Stimulated activated CD8-positive, alpha-beta memory T cell treated with anti-CD3 and anti-CD28 coated beads, Interleukin-15, amount 100 ng/mL, for 48 hours (primary cell): ENCODE results near the gene HACD4.
"Not testable (repeated sequence)": the region's sequence is repeated elsewhere in the genome, so short reads cannot be mapped to it uniquely, and the experiment has no call there.

Experiments used
- DNase-seq, 2 donors: peaks; one replicate each; pipeline ENCODE4 v3.0.0-alpha.2; 2020; ENCODE audit warnings: low read depth in 2 of 2

HACD4 gene

DNA sequence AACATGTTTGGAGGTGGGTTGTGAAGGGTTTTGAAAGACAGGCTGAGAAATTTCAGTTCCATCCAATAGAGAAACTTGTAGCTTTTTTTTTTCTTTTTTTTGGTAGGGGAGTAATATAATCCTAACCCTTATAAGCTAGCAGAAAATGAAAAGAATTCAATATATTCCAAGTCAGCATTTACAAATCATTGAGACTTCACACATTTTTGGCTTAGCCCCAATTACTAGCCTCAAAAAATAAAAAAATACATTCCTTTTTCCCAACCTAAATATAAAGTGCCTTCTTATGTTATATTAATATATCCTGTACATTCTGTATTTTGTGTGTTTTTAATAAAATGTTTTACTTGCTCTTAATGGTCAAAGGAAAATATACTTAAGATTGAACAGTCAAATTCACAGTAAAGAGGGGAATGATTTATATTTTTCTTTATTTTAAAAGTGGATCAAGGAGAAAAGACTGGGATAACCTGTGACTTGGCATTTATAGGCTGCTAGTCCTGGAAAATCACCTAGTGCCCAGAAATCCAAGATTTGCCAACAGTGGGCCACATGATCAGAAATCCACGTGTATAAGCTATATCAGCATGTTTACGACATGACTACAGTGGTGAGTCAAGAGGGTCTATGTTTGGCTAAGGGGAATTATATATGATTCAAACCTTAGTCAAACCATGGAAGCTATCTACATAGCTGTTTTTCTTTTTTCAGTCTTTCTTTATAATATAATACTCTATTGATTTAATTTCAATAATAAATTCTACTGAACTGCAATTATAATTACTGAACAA is 14.5 kb downstream of the HACD4 start:
- DNase-seq: no peak

DNA sequence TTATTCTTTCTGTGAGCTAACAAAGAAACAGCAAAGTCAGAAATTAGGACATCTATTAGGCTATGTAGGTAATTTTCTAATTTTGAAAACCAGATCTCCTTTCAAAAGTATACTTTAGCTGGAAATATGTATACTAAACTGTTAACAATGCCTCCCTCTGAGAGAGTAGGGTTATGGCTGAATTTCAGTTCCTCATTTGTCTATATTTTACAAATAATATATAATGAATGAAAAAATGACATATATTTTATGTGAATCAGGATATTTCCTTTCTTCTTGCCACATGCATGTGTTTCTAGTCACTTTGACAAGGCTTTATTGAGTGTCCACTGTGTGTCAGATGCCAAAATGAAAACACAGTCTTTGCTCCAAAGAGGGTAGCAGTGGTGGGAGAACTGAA is 15.4 kb downstream of the HACD4 start:
- DNase-seq: no peak

DNA sequence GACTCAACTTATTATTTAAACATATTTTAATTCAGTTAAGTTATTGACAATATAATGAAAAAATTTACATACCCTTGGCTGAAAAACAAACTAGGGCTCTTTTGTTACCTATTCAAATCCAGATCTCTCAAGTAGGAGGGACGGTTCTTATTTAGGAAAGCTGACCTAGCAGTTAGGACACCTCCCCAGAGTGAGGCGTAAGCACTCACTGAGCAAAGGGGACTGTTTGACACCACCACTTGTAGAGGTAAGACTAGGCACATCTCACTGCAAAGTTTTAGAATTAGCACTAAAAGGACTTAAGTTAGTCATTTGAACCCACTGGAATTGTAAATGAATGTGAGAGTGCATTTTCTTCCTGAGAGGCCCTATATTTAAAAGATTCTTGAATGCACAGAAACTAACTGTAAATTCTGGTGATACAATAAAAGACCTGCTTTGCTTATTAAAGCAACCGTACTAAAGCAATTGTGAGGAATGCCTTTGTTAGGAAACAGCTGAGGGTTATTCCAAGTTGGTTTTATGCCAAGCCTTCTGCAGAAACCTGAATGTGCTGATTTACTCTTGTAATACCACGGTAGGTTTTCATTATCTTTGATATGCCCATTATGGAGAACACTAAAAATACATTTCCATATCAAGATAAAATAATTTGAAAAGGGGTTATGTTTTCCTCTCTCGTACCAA is 16.2 kb downstream of the HACD4 start:
- DNase-seq: no peak

DNA sequence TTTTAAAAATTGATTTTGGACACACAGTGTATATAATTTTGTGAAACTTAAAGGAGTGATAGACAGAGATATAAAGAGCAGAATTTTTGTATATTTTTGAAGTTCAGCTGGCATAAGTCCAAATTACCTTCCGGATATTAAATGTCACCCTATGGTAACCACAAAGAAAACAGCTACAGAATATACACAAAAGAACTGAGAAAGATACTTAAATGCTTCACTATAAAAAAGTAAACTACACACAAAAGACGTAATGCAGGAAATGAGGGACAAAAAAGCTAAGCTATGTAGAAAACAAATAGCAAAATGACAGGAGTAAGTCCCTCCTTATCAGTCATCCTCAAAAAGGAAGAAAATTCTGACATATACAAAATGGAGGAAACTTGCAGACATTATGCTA is 29.4 kb downstream of the HACD4 start:
- DNase-seq: no peak

DNA sequence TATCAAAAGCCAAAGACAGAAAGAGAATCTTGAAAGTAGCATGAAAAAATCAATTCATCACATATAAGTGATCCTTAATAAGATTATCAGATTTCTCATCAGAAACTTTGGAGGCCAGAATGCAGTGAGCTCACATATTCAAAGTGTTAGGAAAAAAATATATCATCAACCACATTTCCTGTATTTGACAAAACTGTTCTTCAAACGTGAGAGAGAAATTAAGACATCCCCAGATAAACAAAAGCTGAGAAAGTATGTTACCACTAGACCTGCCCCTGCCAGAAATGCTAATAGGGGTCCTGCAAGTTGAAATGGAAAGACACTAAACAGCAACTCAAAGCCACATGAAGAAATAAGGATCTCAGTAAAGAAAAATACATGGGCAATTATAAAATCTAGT is 29.9 kb downstream of the HACD4 start:
- no peak for DNase-seq

DNA sequence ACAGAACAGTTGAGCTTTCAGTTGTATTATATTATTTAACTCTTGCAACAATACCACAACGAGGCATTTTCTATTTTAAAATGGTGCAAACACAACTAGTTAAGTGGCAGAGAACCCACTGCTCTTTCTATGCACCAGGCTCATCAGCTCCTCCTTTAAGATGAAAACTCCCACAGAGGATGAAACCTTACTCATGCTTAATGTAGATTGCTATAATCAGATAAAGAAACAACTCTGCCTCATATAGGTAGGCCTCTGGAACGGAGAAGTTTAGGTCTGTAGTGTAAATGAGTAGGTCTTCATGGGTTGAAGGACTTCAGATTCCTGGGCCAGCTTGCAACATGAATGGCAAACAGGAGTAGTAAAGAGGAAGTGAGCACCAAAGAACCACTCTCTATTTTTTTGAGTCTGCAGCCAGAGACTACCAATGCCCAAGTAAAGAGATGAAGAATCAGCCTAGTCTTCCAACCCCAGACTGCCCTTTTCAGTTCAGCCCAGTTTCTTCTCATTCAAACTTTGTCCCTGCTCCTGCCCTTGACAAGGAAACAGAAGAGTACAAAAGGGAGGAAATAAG is 33.9 kb downstream of the HACD4 start:
- DNase-seq: no peak

DNA sequence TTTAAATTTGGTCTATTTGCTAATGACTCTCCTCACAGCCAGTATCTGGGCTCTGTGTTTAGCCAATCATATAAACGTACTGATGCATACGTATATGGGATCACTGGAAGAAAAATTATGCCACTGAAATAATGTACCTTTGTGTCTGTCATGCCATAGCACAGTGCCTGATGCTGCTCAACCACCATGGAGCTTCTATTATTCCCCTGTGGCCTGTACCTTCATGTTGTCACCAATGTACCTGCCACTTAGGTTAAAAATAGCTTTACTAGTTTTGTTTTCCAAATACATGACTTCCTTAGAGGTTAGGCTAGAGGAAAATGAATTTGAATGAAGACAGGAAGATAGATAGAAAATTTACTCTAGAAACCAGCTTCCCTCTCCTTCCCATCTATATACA is 34.6 kb downstream of the HACD4 start:
- no peak for DNase-seq

DNA sequence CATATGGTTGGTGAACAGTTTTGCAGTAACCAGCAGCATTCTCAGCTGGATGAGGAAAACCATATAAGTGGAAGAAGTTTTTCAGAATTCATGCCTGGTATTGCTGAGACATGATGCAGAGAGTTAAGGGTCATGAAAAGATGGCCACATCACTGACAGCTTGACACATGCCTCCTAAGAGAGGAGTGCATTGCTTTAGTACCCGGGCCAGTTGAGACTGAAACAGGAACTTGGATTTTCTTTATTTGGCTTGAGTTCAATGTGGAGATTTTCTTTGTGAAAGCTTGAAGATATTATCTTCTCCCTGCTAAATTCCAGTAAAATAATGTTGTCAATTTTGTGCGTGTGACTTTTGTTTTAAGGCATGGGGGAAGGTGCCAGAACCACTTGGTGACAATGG is 35.8 kb downstream of the HACD4 start:
- no peak for DNase-seq

DNA sequence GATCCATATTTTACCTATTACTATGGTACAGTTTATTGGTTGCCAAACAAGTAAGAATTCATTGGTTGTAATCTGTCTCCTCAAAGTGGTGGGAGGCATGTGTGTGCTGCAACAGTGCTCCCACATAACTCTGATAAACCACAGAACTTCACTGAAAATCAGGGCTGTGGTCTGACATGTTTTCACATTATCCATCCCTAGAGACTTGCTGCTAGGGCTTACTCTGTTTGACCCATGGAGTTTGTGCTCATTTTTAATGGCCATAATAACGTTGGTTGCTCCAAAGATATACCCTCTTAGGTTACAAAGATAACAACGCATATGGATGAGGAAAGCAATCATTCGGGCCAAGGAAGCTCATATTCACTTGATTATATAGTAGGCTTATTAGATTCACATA is 37.0 kb downstream of the HACD4 start:
- DNase-seq: no peak

DNA sequence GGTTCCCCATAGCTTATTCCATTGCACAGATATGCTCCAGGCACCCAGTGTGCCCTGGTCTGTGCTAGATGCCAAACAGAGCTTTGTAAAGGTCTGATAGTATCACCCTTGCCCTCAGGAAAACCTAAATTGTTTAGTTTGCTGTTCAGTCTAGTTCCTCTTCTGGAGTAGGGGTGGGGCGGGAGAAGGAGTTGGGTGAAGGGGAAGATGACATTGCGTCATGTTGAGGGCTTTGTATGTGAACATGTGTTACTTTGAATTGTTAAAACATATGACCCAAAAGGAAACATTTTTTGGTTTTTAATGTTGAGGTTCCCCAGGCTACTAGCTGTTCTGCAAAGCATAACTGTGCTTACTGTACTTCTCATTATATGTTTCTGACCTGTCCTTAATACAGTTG is 40.6 kb downstream of the HACD4 start:
- DNase-seq: no peak

DNA sequence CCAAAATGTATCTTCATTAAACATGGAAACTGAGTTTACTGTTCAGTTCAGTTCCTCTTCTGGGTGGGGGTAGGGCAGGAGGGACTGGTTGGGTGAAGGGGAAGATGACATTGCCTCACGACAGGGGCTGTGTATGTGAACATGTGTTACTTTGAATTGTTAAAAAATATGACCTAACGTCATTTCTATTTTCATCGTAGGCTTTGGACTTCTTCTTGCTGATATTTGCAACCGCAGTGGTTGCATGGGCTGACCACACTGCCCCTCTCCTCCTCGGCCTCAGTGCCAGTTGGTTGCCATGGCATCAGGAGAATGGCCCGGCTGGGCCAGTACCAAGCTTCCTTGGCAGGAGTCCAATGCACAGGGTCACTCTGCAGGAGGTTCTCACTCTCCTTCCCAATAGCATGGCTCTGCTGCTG is 41.5 kb downstream of the HACD4 start:
- no peak for DNase-seq

DNA sequence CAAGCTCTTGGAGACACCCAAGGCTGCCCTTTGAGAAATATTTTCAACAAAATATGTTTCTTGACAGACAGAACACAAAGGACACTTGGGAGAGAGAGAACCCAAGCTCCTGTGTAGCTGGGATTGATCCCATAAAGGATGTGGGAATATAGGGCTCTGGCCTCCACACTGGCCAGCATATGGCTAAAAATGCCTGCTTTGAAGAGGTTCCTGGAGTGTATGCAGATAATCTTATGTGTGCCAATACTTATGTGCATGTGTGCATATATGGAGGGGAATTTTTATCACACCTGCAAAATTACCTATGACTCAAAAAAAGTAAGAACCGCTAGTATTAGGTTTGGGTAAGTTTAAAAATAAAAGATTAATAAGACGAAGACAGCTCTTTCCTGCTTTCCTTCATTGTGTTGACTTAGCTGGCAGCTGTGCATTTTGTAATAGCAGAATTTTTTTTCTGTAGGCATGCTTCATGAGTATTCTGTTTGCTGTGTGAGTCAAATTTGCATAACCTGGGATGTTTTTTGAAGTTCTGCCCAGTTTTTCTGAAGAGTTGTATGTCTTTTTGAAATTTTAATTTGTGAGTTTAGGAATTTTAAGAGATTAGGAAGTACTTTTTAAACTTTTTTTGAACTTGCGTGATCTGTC is 42.6 kb downstream of the HACD4 start:
- no peak for DNase-seq

DNA sequence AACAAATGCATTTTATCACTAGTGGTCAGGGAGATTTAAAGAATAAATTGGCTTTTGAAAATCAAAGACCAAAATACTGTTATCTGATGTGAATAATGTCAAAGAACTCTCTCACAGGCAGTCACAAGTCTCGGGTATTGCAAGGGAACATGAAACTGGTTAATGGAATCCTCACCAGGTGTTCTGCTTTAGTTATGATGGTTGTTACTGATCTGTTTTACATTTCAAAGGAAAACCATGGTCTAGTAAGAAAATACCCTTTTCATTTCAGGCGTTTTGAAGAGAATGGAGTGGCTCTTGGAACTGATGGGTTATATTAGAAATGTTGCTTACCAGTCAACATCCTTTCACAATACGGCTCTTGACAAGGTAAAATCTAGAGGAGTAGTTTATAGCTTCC is 43.4 kb downstream of the HACD4 start:
- DNase-seq: no peak

DNA sequence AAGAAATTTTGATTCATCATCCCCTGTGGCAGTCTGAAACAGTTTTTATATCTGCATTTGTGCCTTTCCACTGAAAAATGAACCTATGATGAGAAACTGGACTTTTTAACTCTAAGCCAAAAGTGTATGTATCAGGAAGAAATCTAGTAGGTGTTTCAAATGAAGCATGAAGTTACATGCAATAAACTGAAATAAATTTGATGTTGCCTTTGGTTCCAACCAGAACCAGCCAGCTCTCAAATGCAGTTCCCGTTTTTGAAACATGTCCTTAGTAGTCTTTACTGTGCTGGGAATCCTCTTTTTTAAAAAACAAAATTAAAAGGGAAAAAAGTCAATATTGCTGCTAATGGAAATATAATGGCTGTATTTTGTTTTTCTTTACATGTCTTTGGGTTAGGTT is 43.9 kb downstream of the HACD4 start:
- no peak for DNase-seq

DNA sequence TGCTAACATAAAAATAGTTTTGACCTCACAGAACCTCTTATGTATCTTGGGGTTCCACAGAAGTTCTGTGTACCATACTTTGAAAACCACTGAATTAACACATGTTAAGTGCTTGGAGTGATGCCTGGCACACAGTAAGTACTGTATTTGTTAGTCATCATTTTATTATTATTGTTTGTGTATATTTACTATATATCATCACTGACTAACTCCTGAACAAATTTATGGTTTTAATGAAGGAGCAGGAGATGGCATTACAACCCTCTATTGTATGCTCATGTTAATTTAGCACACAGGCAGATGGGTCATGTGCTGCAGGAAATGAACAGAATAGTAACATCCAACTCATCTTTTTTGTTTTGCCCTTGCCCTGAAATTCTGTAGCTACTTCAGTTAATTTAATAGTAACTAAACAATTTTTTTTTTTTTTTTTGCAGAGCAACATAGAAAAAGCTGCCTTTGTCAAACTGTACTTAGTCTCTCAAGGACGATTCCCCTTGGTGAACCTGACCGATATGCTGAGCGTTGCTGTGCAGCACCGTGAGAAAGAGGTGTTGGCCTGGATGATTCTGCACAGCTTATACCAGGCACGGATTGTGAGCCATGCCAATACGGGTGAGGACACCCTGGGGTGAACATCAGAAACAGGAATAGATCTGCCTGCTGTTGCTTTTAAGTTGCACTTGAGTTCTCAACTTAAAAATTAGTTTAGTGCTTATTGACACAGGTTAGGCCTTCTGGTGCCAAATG is 45.4 kb downstream of the HACD4 start:
- no peak for DNase-seq

DNA sequence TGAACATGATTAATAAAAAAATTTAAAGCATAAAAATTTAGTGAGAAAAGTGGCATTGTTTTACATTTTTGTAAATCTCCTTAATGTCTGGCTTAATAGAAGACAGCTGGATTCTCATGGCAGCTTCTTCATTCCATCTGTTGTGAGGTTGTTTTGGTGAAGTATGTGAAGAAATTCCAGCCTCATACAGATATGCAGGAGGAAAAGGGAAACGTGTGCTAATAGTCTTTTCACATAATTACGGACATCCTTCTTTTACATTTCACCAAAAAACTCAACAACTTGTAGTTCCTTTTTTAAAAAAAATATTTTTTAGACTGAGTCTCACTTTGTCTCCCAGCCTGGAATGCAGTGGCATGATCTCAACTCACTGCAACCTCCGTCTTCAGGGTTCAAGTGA is 46.9 kb downstream of the HACD4 start:
- DNase-seq: no peak

DNA sequence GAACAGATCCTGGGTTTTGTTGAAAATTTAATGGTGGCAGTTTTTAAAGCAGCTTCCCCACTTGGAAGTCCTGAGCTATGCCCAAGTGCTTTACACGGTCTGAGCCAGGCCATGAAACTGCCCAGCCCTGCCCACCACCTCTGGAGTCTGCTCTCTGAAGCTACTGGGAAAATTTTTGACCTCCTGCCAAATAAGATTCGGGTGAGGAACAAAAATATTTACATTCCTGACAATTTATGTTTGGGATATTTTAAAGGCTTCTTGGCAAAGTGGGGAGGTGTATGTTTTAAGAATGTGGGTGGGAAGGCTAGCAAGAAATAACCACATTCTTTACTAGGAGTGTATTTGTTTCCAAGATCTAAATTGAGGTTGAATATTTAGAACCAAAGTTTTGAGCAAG is 50.0 kb downstream of the HACD4 start:
- DNase-seq: no peak

DNA sequence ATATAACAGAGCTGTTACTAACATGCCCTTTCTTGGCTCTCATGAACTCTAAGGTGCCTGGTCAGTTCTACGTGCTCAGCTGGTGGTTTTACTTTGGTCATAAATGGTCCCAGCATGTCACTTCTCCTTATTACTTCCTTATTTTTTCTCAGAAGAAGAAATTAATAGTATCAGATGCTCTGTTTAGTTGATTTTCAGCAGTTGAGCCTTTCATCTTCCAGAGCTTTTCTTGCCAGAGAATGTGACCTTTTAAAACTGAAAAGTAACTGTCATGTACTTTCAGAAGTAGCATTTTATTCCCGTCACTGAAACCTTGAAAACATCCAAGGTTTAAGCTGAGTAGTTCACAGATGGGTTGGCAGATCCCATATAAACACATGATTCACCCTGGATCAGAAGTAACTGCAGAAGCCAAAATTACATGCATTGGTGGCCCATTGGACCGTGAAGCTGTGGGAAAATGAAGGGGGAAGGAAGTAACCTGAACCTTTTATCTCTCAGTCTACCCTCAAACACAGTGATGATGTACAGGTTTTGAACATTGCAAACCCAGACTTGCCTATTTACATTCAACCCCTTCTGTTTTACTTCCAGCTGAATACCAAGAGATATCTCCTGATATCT is 50.5 kb downstream of the HACD4 start:
- no peak for DNase-seq

DNA sequence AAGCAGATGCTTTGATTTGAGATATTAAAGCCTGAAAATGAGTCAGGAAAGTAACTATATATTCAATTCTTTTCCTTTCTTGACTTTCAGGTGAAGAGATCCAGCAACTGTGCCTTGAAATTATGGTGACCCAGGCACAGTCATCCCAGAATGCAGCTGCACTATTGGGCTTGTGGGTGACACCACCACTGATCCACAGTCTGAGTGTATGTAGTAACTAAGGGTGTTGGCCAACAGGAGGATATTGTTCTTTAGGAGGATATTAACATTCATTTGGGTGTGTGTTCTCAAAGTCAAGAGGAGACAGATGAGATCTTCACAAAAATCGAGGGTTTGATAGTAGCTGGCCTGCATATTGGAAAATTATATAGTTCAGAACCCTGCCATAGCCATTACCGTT is 53.2 kb downstream of the HACD4 start:
- DNase-seq: no peak

DNA sequence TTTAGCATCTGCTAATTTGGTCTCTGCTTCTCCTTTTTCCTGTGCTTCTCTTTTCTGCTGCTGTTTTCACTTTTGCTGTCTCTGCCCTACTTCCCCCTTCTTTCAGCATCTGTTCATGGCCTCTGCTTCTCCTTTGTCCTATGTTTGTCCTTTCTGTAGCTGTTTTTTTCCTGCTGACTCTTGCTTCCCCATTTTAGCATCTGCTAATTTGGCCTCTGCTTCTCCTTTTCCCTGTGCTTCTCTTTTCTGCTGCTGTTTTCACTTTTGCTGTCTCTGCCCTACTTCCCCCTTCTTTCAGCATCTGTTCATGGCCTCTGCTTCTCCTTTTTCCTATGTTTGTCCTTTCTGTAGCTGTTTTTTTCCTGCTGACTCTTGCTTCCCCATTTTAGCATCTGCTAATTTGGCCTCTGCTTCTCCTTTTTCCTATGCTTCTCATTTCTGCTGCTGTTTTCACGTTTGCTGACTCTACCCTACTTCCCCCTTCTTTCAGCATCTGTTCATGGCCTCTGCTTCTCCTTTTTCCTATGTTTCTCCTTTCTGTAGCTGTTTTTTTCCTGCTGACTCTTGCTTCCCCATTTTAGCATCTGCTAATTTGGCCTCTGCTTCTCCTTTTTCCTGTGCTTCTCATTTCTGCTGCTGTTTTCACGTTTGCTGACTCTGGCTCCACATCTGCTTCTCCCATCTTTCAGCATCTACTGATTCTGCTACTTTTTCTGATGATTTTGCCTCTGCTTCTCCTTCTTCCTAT is 57.1 kb downstream of the HACD4 start:
- not testable (repeated sequence) for DNase-seq
